ENCODE results near the gene ZSCAN10.

The ZSCAN10 gene

GRCh38 chr16:3098459-3099394, at the start of gene ZSCAN10:
ZSCAN10 (minus strand) TSS chr16:3099294; CDS start chr16:3092937, 6,357 bp downstream.
- H3K4me3 ChIP-seq (ENCODE audit: control insufficient read depth, low read depth, low read length): peak within 1 kb of the TSS; percentile 15
- no peak for DNase-seq (ENCODE audit: low read depth)
- TF ChIP-seq CTCF (conservative IDR thresholded peaks at IDR 0.05; ENCODE audit: control insufficient read depth, insufficient read depth, low read depth, low read length): no peak

GRCh38 chr16:3148256-3149192, 49.4 kb upstream of the ZSCAN10 start:
- no peak for TF ChIP-seq CTCF (conservative IDR thresholded peaks at IDR 0.05; ENCODE audit: control insufficient read depth, insufficient read depth, low read depth, low read length)
- DNase-seq (ENCODE audit: low read depth): no peak
- no peak overlapping the region for H3K4me3 ChIP-seq (ENCODE audit: control insufficient read depth, low read depth, low read length)

GRCh38 chr16:3147757-3148104, 48.6 kb upstream of the ZSCAN10 start:
- H3K4me3 ChIP-seq (ENCODE audit: control insufficient read depth, low read depth, low read length): no peak overlapping the region
- DNase-seq (ENCODE audit: low read depth): no peak
- TF ChIP-seq CTCF (conservative IDR thresholded peaks at IDR 0.05; ENCODE audit: control insufficient read depth, insufficient read depth, low read depth, low read length): no peak

GRCh38 chr16:3147046-3147756, 48.1 kb upstream of the ZSCAN10 start:
- no peak for TF ChIP-seq CTCF (conservative IDR thresholded peaks at IDR 0.05; ENCODE audit: control insufficient read depth, insufficient read depth, low read depth, low read length)
- no peak overlapping the region for H3K4me3 ChIP-seq (ENCODE audit: control insufficient read depth, low read depth, low read length)
- DNase-seq (ENCODE audit: low read depth): no peak

- DNase-seq (ENCODE audit: low read depth): no peak
- H3K4me3 ChIP-seq (ENCODE audit: control insufficient read depth, low read depth, low read length): no peak overlapping the region
- TF ChIP-seq CTCF (conservative IDR thresholded peaks at IDR 0.05; ENCODE audit: control insufficient read depth, insufficient read depth, low read depth, low read length): no peak
Measured at GRCh38 chr16:3145660-3146059, 46.6 kb upstream of the ZSCAN10 start.

GRCh38 chr16:3145151-3145550, 46.1 kb upstream of the ZSCAN10 start:
- no peak for DNase-seq (ENCODE audit: low read depth)
- TF ChIP-seq CTCF (conservative IDR thresholded peaks at IDR 0.05; ENCODE audit: control insufficient read depth, insufficient read depth, low read depth, low read length): no peak
- H3K4me3 ChIP-seq (ENCODE audit: control insufficient read depth, low read depth, low read length): no peak overlapping the region
